ENCODE data around the gene STX8. TPM values are rescaled to one million over a fixed set of nuclear protein-coding genes. Genes with fewer than 3 reads are reported as not detected.
"Not testable (repeated sequence)": the region's sequence is repeated elsewhere in the genome, so short reads cannot be mapped to it uniquely, and the experiment has no call there.

The STX8 gene
- total RNA-seq, 1 donor from 2014 or later: 75.9 TPM

- no peak for DNase-seq (ENCODE audit: low spot score)
Measured at GRCh38 chr17:9401434-9401833, 174.2 kb downstream of the STX8 start.

- no peak for DNase-seq (ENCODE audit: low spot score)
Measured at GRCh38 chr17:9389111-9389527, 186.5 kb downstream of the STX8 start.

GRCh38 chr17:9386401-9386800 is 189.2 kb downstream of the STX8 start:
- DNase-seq (ENCODE audit: low spot score): no peak

- no peak for DNase-seq (ENCODE audit: low spot score)
Measured at GRCh38 chr17:9383826-9384225, 191.8 kb downstream of the STX8 start.

GRCh38 chr17:9382626-9383025 is 193.0 kb downstream of the STX8 start:
- no peak for DNase-seq (ENCODE audit: low spot score)

- DNase-seq (ENCODE audit: low spot score): no peak
Measured at GRCh38 chr17:9381068-9381467, 194.6 kb downstream of the STX8 start.

GRCh38 chr17:9380361-9380760 is 195.3 kb downstream of the STX8 start:
- no peak for DNase-seq (ENCODE audit: low spot score)

- DNase-seq (ENCODE audit: low spot score): not testable (repeated sequence)
Measured at GRCh38 chr17:9376177-9376576, 199.4 kb downstream of the STX8 start.

- no peak for DNase-seq (ENCODE audit: low spot score)
Measured at GRCh38 chr17:9371019-9371418, 204.6 kb downstream of the STX8 start.

GRCh38 chr17:9370467-9370866 is 205.2 kb downstream of the STX8 start:
- no peak for DNase-seq (ENCODE audit: low spot score)

GRCh38 chr17:9368631-9369030 is 207.0 kb downstream of the STX8 start:
- no peak for DNase-seq (ENCODE audit: low spot score)

- no peak for DNase-seq (ENCODE audit: low spot score)
Measured at GRCh38 chr17:9367156-9367555, 208.5 kb downstream of the STX8 start.

- DNase-seq (ENCODE audit: low spot score): no peak
Measured at GRCh38 chr17:9364837-9365430, 210.7 kb downstream of the STX8 start.

- DNase-seq (ENCODE audit: low spot score): no peak
Measured at GRCh38 chr17:9363440-9364350, 211.9 kb downstream of the STX8 start.

GRCh38 chr17:9361188-9361955 is 214.2 kb downstream of the STX8 start:
- no peak for DNase-seq (ENCODE audit: low spot score)

GRCh38 chr17:9360677-9361081 is 214.9 kb downstream of the STX8 start:
- DNase-seq (ENCODE audit: low spot score): no peak

- no peak for DNase-seq (ENCODE audit: low spot score)
Measured at GRCh38 chr17:9356488-9356911, 219.1 kb downstream of the STX8 start.

GRCh38 chr17:9355846-9356245 is 219.8 kb downstream of the STX8 start:
- no peak for DNase-seq (ENCODE audit: low spot score)

GRCh38 chr17:9355231-9355630 is 220.4 kb downstream of the STX8 start:
- not testable (repeated sequence) for DNase-seq (ENCODE audit: low spot score)

GRCh38 chr17:9350080-9350479 is 225.5 kb downstream of the STX8 start:
- DNase-seq (ENCODE audit: low spot score): no peak

- no peak for DNase-seq (ENCODE audit: low spot score)
Measured at GRCh38 chr17:9346296-9346926, 229.2 kb downstream of the STX8 start.

GRCh38 chr17:9343516-9343915 is 232.1 kb downstream of the STX8 start:
- DNase-seq (ENCODE audit: low spot score): no peak
